Measurements from ENCODE around the gene GARNL3.

- no peak for TF ChIP-seq CTCF (IDR thresholded peaks at IDR 0.05)
- TF ChIP-seq POLR2A (IDR thresholded peaks at IDR 0.05) = no peak
Measured at GRCh38 chr9:127295005-127295404, 30.4 kb downstream of the GARNL3 start.

Data from heart left ventricle (tissue), 13 donors.